ENCODE results near the gene F11R.

F11R gene

GRCh38 chr1:161006563-161006962 lies 14.4 kb downstream of the F11R start:
- no peak overlapping the region for H3K4me3 ChIP-seq (ENCODE audit: low read depth, low read length)
- no peak for DNase-seq (ENCODE audit: low read depth)
- TF ChIP-seq CTCF (IDR thresholded peaks at IDR 0.05; ENCODE audit: control insufficient read depth, extremely low read depth, insufficient read depth): no peak

GRCh38 chr1:161001525-161001924 lies 19.4 kb downstream of the F11R start:
- no peak overlapping the region for H3K4me3 ChIP-seq (ENCODE audit: low read depth, low read length)
- no peak for TF ChIP-seq CTCF (IDR thresholded peaks at IDR 0.05; ENCODE audit: control insufficient read depth, extremely low read depth, insufficient read depth)
- DNase-seq (ENCODE audit: low read depth): no peak

- TF ChIP-seq CTCF (IDR thresholded peaks at IDR 0.05; ENCODE audit: control insufficient read depth, extremely low read depth, insufficient read depth): no peak
Observed at GRCh38 chr1:161000736-161001480, 20.0 kb downstream of the F11R start.

GRCh38 chr1:160999376-160999775 lies 21.6 kb downstream of the F11R start:
- DNase-seq (ENCODE audit: low read depth): no peak
- no peak for TF ChIP-seq CTCF (IDR thresholded peaks at IDR 0.05; ENCODE audit: control insufficient read depth, extremely low read depth, insufficient read depth)
- no peak overlapping the region for H3K4me3 ChIP-seq (ENCODE audit: low read depth, low read length)

More at GRCh38 chr1:161000736-161001480, 20.0 kb downstream of the F11R start:
- no peak overlapping the region for H3K4me3 ChIP-seq (ENCODE audit: low read depth, low read length)
- no peak for DNase-seq (ENCODE audit: low read depth)

- H3K4me3 ChIP-seq (ENCODE audit: low read depth, low read length): no peak overlapping the region
- peak; percentile 60 for TF ChIP-seq CTCF (IDR thresholded peaks at IDR 0.05; ENCODE audit: control insufficient read depth, extremely low read depth, insufficient read depth)
- DNase-seq (ENCODE audit: low read depth): no peak
Observed at GRCh38 chr1:160997323-160998038, 23.5 kb downstream of the F11R start.

GRCh38 chr1:160996178-160996577 lies 24.8 kb downstream of the F11R start:
- H3K4me3 ChIP-seq (ENCODE audit: low read depth, low read length): no peak overlapping the region
- no peak for TF ChIP-seq CTCF (IDR thresholded peaks at IDR 0.05; ENCODE audit: control insufficient read depth, extremely low read depth, insufficient read depth)
- DNase-seq (ENCODE audit: low read depth): no peak
